ENCODE measurements around the gene ZNF8.
"Not testable (repeated sequence)": the region's sequence is repeated elsewhere in the genome, so short reads cannot be mapped to it uniquely, and the experiment has no call there.

The ZNF8 gene

DNA sequence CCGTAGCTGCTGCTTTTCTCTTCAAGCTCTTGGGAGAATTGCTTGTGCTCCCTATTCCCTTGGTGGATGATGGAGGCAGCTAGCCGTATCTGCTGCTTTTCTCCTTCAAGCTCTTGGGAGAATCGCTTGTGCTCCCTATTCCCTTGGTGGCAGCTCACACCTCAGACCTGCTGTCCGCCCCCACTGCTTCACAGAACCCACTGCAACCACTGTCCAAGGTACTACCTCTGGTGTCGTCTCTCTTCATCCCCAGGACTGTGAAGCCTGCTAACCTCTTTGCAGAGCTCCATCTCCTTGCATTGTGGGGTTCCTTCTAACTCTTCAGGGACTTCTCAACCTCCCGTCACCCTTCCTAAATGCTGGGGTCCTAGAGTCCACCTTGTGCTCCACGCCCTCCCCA, 21.9 kb downstream of the ZNF8 start:
- no peak for DNase-seq

DNA sequence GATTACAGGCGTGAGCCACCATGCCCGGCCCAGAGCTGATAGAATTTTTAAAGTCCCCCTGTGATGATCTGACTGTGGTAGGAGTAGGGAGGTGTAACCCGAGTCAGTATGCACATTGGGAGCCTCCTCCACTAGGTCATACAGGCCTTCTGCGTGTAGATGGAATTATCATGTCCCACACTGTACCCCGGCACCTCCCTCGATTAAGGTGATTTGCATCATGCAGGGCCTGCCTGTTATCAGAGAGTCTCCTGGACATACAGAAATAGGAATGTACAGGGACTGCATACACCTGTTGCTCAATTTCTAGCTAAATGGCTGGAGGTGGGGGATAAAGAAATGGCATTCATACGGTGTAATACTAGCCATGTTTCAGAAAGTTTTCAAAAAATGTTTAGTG, 25.5 kb downstream of the ZNF8 start:
- DNase-seq, result no peak

DNA sequence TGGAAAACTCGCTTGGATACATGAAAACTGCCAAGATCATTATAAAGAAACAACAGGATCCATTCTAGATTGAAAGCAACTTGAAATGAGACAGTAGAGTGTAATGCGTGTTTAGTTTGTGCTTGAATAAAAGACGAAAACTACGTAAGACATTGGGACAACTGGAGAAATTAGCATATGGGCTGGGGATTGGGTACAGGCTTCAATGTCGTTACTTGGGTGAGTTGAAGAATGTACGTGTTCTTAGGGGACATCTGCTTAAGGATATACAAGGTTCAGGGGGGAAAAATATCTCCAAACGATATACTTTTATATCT, 26.0 kb downstream of the ZNF8 start:
- DNase-seq, result no peak

DNA sequence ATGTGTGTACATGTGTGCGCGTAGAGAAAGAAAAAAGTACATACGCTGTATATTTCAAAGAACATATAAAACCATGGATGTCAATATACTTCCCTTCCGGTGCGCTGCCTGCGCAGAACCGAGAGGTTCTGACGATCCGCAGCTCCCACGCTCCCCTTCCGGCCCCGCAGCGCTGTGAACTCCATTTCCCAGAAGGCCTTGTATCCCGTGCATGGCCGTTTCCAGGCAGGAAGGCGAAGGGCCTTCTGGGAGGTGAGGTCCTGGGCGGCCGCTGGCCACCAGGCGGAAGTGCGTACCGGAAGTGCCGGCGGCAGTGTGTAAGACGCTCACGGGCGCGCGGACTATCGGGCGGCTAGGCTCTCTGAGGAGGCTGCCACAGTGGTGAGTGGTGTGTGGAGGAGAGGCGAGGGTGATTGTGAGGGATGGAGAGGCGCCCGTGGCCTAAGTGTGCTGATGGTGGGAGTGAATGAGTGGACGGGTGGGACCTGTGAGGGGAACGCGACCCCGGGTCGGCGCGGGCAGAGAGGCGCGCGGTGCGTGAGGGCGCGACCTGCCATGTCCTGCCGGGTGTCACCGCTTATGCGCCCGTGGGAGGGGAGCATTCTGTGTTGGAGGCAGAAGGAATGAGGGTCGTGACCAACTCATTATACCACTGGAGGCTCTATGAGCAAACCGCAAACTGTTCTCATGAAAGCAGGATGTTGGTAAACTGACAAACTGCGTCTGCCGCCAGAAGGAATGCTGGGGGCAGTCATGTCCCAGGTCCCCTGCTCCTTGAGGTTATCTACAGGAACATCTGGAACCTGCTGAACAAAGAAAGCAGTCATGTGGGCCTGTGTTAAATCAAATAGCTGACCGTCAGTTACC, 26.5 kb downstream of the ZNF8 start, which contains the start of gene ERVK3-1:
TSS of gene ERVK3-1 (plus strand) at position 313 of the 867 bp plus-strand sequence. CDS start 6,792 bp downstream, outside the sequence.
- peak; percentile 96 for DNase-seq

DNA sequence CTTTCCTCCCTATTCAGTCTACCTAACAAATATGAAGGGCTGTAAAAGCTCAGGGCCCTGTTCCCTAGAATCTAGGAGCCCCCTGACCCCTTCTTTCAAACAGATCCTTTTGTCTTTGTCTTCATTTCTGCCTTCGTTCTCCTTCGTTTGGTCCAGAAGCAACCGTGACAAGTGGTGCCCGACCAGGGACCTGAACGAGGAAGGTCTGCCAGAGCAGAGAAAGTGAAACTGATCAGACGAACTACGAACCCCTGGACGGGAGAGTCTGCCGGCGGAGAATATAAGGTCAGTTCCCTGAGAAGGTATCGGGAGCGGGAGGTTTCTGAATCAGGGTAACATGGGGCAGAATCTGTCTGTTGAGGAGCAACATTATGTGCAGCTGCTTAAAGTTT, 27.2 kb downstream of the ZNF8 start:
- DNase-seq, result no peak

DNA sequence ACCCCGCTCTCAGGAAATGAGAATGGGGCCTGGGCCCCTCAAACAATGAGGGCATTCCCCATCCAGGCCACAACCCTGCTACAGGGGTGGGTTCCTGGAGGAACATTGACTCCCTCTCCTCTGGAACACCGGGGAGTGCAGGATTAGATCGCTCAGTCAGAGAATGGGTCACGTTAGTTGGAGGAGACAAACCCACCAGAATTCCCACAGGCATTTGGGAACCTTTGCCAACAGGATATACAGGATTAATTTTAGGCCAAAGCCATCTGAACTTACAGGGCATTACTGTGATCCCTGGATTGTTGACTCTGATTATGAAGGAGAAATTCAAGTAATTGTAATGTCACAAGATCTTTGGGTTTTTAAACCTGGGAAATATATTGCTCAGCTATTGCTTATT, 29.0 kb downstream of the ZNF8 start:
- no peak for DNase-seq

DNA sequence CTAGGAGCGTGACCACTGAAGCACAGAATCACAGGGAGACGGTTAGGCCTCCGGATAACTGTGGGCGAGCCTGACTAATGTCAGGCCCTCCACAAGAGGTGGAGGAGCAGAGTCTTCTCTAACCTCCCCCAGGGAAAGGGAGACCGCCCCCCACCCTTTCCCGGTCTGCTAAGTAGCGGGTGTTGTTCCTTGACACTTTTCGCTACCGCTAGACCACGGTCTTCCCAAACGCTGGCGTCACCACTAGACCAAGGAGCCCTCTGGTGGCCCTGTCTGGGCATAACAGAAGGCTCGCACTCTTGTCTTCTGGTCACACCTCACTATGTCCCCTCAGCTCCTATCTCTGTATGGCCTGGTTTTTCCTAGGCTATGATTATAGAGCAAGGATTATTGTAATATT, 31.9 kb downstream of the ZNF8 start:
- DNase-seq, result not testable (repeated sequence)

DNA sequence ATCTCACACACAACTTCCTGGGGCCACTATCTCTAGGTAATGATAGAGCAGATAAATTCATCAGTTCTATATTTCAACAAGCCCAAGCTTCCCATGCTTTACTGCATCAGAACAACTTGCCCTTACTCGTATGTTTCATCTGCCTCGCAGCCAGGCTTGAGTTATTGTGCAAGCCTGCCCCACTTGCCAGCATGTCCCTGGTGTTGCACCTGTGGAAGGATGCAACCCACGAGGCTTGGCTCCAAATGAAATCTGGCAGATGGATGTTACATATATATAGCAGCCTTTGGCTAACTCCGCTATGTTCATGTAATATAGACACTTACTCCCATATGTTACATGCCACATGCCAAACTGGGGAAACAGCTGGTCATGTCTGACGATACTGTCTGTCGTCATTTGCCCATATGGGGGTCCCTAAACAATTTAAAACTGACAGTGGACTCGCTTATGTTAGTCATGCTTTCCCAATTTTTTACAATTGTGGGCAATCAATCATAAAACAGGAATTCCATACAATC, 32.6 kb downstream of the ZNF8 start:
- no peak for DNase-seq

DNA sequence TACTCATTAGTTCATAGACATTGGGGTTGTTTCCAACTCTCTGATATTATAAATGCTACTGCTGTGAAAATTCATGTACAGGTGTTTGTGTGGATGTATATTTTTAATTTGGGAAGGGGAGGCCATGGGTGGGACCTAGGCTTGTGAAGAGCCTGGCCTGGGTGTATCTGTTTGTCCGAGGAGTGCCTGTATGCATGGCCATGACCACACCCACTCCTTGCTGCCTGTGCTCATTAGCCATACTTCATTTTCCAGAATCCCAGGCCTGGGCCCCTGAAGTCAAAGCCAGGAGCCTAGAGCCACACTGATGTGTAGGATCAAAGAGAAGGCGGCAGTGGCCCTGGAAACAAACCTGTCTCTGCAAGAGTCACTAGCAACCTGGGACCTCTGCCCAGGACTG, 36.8 kb downstream of the ZNF8 start:
- no peak for DNase-seq

DNA sequence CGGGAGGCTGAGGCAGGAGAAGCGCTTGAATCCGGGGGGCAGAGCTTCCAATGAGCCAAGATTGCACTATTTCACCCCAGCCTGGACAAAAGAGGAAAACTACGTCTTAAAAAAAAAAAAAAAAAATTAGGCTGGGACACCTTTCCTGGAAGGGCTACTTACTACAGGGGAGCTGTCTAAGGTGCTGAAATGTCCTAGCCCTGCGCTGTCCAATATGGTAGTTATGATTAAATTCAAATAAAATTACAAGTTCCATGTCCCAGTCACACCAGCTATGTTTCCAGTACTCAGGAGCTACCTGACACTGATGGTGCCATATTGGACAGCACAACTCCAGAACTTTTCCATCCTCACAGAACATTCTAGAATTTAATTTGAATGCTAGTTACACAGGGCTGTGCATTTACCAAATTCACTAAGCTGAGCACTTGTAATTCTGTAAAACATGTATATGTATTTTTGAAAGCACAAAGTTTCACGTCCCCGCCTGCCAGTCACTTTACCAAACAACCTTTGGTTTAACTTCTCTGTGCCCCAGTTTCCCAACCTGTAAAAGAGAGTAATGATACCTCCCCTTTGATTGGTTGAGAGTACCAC, 38.8 kb downstream of the ZNF8 start:
- no peak for DNase-seq

DNA sequence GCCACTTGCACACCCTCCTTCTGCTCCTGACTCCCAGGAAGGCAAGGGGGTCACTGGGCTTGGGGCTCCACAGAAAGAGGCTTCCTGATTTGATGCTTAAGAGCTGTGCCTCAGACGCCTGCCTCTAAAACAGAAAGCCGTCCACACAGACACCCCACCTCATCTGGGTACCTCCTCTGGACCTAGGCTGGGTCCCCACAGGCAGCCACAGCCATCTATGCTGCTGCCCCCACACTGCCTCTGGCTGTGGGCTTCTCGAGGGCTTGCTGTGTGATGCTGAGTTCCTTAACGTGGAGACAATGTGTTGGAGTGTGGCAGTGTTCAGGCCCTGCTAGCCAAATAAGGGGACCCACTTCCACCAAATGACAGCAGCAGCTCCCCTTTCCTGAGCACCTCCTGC, 39.5 kb downstream of the ZNF8 start:
- no peak for DNase-seq

DNA sequence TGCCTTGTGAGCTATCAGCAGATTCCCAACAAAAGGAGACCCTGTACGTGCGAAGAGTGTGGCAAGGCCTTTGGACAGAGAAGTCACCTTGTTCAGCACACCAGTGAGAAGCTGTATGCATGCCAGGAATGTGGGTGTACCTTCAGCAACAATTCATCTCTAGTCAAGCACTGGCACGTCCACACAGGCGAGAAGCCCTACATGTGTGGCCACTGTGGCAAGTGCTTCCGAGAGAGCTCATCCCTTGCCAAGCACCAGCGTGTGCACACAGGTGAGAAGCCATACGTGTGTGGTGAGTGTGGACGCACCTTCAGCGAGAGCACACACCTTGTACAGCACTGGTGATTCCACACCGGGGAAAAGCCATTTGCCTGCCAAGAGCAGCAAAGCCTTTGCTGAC, 40.5 kb downstream of the ZNF8 start:
- DNase-seq, result no peak

DNA sequence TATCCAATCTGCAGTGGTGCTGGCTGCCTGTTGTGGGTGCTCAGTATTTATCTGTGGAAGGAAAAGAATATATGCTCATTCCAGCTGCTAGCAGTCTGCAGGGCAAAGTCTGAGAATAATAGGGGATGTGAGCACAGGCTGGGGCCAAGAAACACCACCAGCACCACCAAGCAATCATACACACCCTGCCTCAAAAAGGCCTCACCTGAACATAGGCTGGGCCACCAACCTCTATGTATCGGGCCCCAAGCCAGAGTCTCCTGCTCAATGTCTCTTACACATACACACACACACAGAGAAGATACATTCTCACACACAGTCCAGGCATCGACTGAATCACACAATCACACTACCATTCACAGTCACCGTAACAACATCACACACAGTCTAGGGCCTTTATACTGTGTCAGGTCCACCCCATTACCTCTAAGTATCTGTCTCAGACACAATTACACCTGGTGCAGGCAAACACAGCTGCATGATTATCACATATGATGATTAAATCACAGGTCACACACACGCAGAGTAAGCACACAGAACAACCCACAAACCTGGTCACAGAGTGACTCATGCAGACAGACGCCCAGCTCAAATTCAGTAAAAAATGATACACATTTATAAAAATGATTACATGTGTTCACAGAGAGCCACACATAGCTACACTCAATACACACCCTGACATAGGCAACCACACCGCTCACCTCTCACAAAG, 46.7 kb downstream of the ZNF8 start:
- DNase-seq, result peak; percentile 15

DNA sequence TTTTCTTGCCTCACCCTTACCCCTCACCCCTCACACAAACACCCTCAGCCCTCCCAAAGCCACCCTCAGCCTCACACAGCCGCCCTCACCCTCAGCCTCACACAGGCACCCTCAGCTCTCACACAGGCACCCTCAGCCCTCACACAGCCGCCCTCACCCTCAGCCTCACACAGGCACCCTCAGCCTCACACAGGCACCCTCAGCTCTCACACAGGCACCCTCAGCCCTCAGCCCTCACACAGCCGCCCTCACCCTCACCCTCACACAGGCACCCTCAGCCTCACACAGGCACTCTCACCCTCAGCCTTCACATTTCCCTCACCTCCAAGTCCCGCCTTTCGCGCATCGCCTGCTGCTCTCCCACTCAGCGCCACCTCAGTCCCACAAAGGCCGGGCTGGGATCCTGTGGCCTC, 47.8 kb downstream of the ZNF8 start:
- DNase-seq, result no peak

DNA sequence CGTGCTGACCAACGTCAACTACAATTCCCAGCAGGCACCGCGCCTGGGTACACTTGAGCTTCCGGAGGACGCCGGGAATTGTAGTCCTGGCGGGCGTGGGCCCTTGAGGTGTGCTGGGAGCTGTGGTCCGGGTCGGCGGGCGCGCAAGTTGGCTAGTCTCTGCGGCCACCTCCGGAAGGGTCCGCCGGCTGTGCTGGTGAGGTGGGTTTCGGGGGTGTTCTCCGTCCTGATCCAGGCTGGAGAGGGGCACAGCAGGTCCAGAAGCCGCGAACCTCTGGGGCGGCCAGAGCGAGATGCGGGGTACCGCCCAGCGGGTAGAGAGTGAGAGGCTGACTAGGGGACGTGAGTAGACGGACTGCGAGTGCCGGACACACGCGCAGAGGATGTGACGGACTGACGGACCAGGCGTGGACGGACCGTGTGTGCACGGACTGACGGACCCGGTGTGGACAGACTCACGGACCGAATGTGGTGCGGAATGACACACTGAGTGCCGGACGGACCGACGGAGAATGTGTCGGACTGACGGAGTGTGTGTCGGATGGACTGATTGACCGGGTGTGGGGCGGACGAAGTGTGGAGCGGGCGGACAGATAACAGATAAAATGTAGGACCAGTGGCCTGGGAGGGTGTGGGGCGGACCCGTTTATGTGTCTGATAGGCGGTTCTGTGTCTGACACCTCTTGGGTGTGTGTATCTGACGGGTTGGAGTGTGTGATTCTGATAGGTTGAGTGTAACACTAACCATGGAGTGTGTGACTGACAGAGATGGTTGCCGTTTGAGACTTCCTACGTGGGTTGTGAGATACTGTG, 48.4 kb downstream of the ZNF8 start, which contains the start of gene ZSCAN22:
TSS of gene ZSCAN22 (plus strand) at position 81 of the 813 bp plus-strand sequence. CDS start 7,809 bp downstream, outside the sequence.
- DNase-seq, result peak; percentile 93

DNA sequence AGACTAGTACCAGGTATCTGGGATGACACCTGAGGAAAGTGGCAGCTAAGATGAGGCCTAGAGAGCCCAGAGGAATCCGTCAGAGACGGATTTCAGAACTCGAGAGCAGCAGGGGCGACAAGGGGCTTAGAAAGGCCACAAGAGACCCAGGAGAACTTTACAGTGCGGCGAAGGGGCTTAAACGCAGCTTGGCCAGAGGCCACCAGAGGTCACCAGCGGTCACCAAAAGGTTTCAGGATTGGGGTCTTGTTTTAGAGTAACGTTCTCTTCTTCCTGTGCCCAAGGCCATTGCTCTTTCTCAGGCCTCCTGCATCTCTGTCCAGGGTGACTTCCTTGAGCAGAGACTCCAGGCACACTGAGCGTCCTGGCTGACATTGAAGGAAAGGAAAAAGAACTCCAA, 50.2 kb downstream of the ZNF8 start:
- no peak for DNase-seq

DNA sequence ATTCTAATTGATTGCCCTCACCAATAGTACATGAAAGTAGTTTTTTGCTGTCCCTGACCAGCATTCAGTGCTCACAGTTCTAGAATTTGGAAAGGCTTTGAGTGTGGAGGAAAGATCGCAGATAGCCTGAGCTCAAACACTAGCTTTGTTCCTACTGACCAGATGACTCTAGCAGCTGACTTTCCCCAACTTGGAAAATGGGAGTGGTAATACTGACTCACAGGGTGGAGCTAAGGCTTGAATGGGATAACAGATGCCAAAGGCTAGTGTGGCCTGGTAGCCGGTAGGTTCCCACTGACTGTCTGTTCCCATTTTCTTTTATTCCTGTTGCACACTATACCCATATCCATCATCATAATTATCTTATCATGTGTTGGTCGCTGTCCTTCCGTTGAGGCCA, 51.7 kb downstream of the ZNF8 start:
- no peak for DNase-seq

DNA sequence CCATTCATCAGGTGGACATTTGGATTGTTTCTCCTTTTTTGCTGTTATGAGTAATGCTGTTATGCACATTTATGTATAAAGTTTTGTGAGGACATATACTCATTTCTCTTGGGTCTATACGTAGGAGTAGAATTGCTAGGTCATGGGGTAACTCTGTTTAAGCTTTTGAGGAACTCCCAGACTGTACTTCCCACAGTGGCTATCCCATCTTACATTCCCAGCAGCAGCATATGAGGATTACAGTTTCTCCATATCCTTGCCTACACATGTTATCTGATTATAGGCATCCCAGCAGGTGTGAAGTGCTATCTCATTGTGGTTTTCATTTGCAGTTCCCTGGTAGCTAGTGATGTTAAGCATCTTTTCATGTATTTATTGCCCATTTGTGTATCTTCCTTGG, 53.9 kb downstream of the ZNF8 start:
- DNase-seq, result no peak

DNA sequence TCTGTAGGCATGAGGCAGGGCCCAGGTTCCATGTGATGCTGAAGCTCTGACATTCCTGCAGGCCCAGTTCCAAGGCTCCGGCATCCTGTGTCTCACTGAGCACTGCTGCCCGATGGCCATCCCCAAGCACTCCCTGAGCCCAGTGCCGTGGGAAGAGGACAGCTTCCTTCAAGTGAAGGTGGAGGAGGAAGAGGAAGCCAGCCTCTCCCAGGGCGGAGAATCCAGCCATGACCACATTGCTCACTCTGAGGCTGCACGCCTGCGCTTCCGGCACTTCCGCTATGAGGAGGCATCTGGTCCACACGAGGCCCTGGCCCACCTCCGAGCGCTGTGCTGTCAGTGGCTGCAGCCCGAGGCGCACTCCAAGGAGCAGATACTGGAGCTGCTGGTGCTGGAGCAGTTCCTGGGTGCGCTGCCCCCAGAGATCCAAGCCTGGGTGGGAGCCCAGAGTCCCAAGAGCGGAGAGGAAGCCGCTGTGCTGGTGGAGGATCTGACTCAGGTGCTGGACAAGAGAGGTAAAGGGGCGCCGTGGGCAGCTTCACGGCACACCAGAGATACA, 56.0 kb downstream of the ZNF8 start:
- DNase-seq, result no peak

DNA sequence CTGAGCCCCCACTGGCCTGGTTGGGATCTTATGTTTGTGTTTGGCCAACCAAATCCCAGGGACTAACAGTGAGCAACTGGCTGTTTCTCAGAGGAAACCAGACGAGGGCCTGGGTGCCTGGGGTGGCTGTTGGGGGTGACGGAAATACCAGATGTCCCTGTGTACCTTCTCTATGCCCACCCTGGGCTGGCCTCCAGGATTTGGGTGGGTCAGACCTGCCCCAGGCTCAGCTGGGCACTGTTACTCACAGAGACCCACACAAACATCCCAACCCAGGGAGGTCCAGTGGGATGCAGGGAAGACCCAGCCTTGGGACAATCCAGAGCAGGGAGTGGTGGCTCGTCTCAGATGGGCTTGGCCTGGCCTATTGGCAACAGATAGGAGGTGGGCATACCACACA, 56.9 kb downstream of the ZNF8 start:
- no peak for DNase-seq

DNA sequence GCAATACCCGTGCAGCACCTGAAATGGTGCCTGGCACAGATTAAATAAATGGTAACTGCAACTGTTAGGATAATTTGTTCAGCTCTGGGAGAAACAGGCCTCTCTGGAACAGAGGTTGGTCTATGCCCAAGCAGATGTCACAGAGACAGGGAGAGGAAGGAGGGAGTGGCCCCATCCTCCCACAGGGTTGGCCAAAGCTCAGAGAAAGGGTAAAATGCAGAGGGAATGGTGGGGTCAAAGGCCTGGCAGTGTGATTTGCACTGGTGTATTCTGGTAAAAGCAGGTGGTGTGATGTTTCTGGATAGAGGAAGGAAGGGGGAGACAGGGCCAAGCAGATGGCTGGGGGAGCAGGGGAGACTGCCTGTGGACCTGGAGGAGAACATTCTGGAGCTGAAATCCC, 57.5 kb downstream of the ZNF8 start:
- no peak for DNase-seq

DNA sequence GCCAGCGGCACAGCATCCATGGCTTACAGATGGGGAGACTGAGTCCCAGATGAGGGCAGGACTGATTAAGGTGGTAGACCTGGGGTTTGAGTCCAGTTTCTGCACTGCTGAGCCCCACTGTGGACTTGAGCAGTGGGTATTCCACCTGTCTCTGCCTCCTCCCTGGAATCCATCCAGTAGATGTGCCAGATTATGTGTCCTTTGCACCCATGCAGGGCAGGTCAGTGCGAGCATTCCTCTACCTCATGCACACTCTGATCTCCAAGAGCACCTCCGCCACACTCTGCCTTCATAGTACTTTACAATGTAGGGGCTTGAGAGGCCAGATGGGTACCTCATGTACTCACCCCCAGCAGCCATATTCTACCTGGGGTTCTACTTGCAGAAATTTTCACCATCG, 58.1 kb downstream of the ZNF8 start:
- DNase-seq, result no peak

DNA sequence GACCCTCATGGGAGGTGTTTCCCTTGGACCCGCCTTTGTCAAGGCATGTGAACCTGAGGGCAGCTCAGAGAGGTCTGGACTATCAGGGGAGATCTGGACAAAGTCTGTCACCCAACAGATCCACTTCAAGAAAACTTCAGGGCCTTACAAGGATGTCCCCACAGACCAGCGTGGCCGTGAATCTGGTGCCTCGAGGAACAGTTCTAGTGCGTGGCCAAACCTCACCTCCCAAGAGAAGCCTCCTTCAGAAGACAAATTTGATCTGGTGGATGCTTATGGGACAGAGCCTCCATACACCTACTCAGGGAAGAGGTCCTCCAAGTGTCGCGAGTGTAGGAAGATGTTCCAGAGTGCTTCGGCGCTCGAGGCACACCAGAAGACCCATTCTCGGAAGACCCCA, 59.6 kb downstream of the ZNF8 start:
- no peak for DNase-seq

Data from NCI-H748 treated with DMSO at 0.1 percent for 48 hours (cell line).